Mammary epithelial cell (primary cell): Measurements from ENCODE around the gene WRAP73.

Experiments used
- CTCF ChIP-seq, 2 donors: IDR thresholded peaks in 1 of 2; conservative IDR thresholded peaks in 1 of 2; 2 replicates each; pipeline ENCODE4 v1.5.1; 2011 to 2012; ENCODE audit warnings: inconsistent platforms in 2 of 2, low read length in 2 of 2, mild to moderate bottlenecking in 2 of 2, control low read depth in 1 of 2, low read depth in 1 of 2; ENCODE audit not compliant: insufficient read depth in 1 of 2; ENCODE audit errors: extremely low read depth in 1 of 2
- EZH2 ChIP-seq: IDR thresholded peaks from 2 replicates; pipeline ENCODE4 v1.6.1; 2012; ENCODE audit warnings: low read length, inconsistent platforms, borderline replicate concordance

GRCh38 chr1:3596663-3597598, 53.0 kb downstream of the WRAP73 start:
- TF ChIP-seq CTCF (conservative IDR thresholded peaks at IDR 0.05 in 1 of 2, IDR thresholded peaks at IDR 0.05 in 1 of 2; ENCODE audit: extremely low read depth in 1 of 2, insufficient read depth in 1 of 2, low read depth in 1 of 2, low read length in 2 of 2), result no peak
- no peak for TF ChIP-seq EZH2
